ENCODE data around the gene TEX19. TPM values are rescaled to one million over a fixed set of nuclear protein-coding genes. Genes with fewer than 3 reads are reported as not detected.

Gene TEX19
- total and polyA plus RNA-seq, 3 donors from 2014 or later: 21.9 to 37.8 (median 31.2) TPM

- Histone ChIP-seq H3K27ac (no peak overlapping the region), H3K9me3 (no peaks in the 10 kb centered on the region), H3K4me1 (peaks cover 7% of the 10 kb centered on the region), H3K36me3 (ENCODE audit: low read depth, missing control alignments) (no peaks in the 10 kb centered on the region), H3K4me3 (no peak overlapping the region), H3K27me3 (no peaks in the 10 kb centered on the region)
- TF ChIP-seq CTCF (IDR thresholded peaks at IDR 0.05): no peak
- intact Hi-C loops (cut with DNase I; ENCODE audit: low total_unique reads): no loop called here
- no peak for DNase-seq
- WGBS, 2 donors: 75 to 85% methylated on average over 12 to 15 of the region's 15 CpGs
Measured at GRCh38 chr17:82327289-82327688, 31.8 kb upstream of the TEX19 start.

GRCh38 chr17:82327757-82328140 is 31.3 kb upstream of the TEX19 start:
- peaks cover 9% of the 10 kb centered on the region for H3K4me1 ChIP-seq
- intact Hi-C loops (cut with DNase I; ENCODE audit: low total_unique reads): no loop called here
- no peak for DNase-seq
- no peak overlapping the region for H3K27ac ChIP-seq
- H3K9me3 ChIP-seq: no peaks in the 10 kb centered on the region
- TF ChIP-seq CTCF (IDR thresholded peaks at IDR 0.05) (no peak), POLR2A (IDR thresholded peaks at IDR 0.05) (no peak)
- H3K27me3 ChIP-seq: no peaks in the 10 kb centered on the region
- 83 to 85% methylated on average over 13 to 16 of the region's 16 CpGs for WGBS, 2 donors
- no peaks in the 10 kb centered on the region for H3K36me3 ChIP-seq (ENCODE audit: low read depth, missing control alignments)
- H3K4me3 ChIP-seq: no peak overlapping the region

- H3K4me3 ChIP-seq: no peak overlapping the region
- peaks cover 12% of the 10 kb centered on the region for H3K4me1 ChIP-seq
- H3K9me3 ChIP-seq: no peaks in the 10 kb centered on the region
- DNase-seq: no peak
- no peak overlapping the region for H3K27ac ChIP-seq
- intact Hi-C loops (cut with DNase I; ENCODE audit: low total_unique reads): no loop called here
- TF ChIP-seq POLR2A (IDR thresholded peaks at IDR 0.05) (no peak), CTCF (IDR thresholded peaks at IDR 0.05) (no peak)
- WGBS, 2 donors: 84 to 94% methylated on average over 13 to 28 of the region's 28 CpGs
- H3K36me3 ChIP-seq (ENCODE audit: low read depth, missing control alignments): no peaks in the 10 kb centered on the region
- no peaks in the 10 kb centered on the region for H3K27me3 ChIP-seq
Measured at GRCh38 chr17:82328141-82328993, 30.7 kb upstream of the TEX19 start.

- intact Hi-C loops (cut with DNase I; ENCODE audit: low total_unique reads): no loop called here
- Histone ChIP-seq H3K4me3 (no peak overlapping the region), H3K4me1 (peaks cover 14% of the 10 kb centered on the region), H3K9me3 (no peaks in the 10 kb centered on the region), H3K36me3 (ENCODE audit: low read depth, missing control alignments) (no peaks in the 10 kb centered on the region), H3K27ac (no peak overlapping the region), H3K27me3 (no peaks in the 10 kb centered on the region)
- DNase-seq: no peak
- TF ChIP-seq CTCF (IDR thresholded peaks at IDR 0.05): no peak
- no peak for TF ChIP-seq POLR2A (IDR thresholded peaks at IDR 0.05)
- WGBS, 2 donors: 89 to 100% methylated on average over 1 to 8 of the region's 15 CpGs
Measured at GRCh38 chr17:82328994-82329507, 30.0 kb upstream of the TEX19 start.
